CD4-positive, alpha-beta T cell (primary cell): ENCODE results near the gene MS4A4E. TPM values are rescaled to one million over a fixed set of nuclear protein-coding genes. Genes with fewer than 3 reads are reported as not detected.
"Not testable (repeated sequence)": the region's sequence is repeated elsewhere in the genome, so short reads cannot be mapped to it uniquely, and the experiment has no call there.

Source experiments
- ATAC-seq: fragments of 200-7000 bp; cut with Tn5 transposase; one replicate; pipeline ENCODE4 v1.10.0; 2022; ENCODE audit warnings: mild to moderate bottlenecking; ENCODE audit not compliant: poor library complexity
- CTCF ChIA-PET: fragments of 350-600 bp; sonication (Branson Sonifier 250); formaldehyde crosslinking; loops from one replicate; lab custom pipeline; 2021; ENCODE audit warnings: antibody characterized with exemption, inconsistent platforms; lab: Charles Lee
- POLR2A ChIA-PET: fragments of 350-600 bp; sonication (Branson Sonifier 250); formaldehyde crosslinking; loops from one replicate; lab custom pipeline; 2021; ENCODE audit warnings: antibody characterized with exemption, inconsistent platforms; lab: Charles Lee
- DNase-seq, 14 experiments: peaks; one replicate each; pipeline ENCODE4 v3.0.0-alpha.2; 2013 to 2020; ENCODE audit warnings: mixed read lengths in 2 of 14
- H3K27ac ChIP-seq, 2 donors: one replicate each; pipeline versions ENCODE4 v1.5.1 to v1.7.0; 2013; ENCODE audit warnings: low read length in 2 of 2, low read depth in 1 of 2, mild to moderate bottlenecking in 1 of 2
- H3K27me3 ChIP-seq, 2 experiments: 1 replicate in 1 of 2; 2 replicates in 1 of 2; pipeline versions ENCODE4 v1.6.1 to v1.7.0; 2013; ENCODE audit warnings: low read length in 2 of 2, control low read depth in 1 of 2, mild to moderate bottlenecking in 1 of 2, moderate library complexity in 1 of 2; ENCODE audit not compliant: insufficient read depth in 2 of 2, control insufficient read depth in 1 of 2
- H3K36me3 ChIP-seq: one replicate; pipeline ENCODE4 v1.6.1; 2013; ENCODE audit warnings: low read length, control low read depth; ENCODE audit not compliant: insufficient read depth
- H3K4me1 ChIP-seq: one replicate; pipeline ENCODE4 v1.6.1; 2013; ENCODE audit warnings: low read length, control low read depth; ENCODE audit not compliant: insufficient read depth
- H3K4me3 ChIP-seq: one replicate; pipeline ENCODE4 v1.5.1; 2013; ENCODE audit warnings: mild to moderate bottlenecking, low read length, moderate library complexity
- H3K9me3 ChIP-seq, 2 experiments: 1 replicate in 1 of 2; 2 replicates in 1 of 2; pipeline versions ENCODE4 v1.6.1 to v1.7.0; 2013; ENCODE audit warnings: low read length in 2 of 2, mild to moderate bottlenecking in 2 of 2, control low read depth in 1 of 2, moderate library complexity in 1 of 2; ENCODE audit not compliant: control insufficient read depth in 1 of 2, insufficient read depth in 1 of 2
- H3K27ac Mint-ChIP-seq: one replicate; pipeline ENCODE4 v1.8.0; 2020; ENCODE audit warnings: mixed read lengths
- H3K27me3 Mint-ChIP-seq: one replicate; pipeline ENCODE4 v1.8.0; 2021; ENCODE audit warnings: mixed read lengths
- H3K36me3 Mint-ChIP-seq: one replicate; pipeline ENCODE4 v1.8.0; 2021; ENCODE audit warnings: low read depth, mixed read lengths
- H3K4me1 Mint-ChIP-seq: one replicate; pipeline ENCODE4 v1.8.0; 2021; ENCODE audit warnings: low read depth, mixed read lengths
- H3K4me3 Mint-ChIP-seq: one replicate; pipeline ENCODE4 v1.8.0; 2020; ENCODE audit warnings: mild to moderate bottlenecking, mixed read lengths
- H3K9me3 Mint-ChIP-seq: one replicate; pipeline ENCODE4 v1.8.0; 2020; ENCODE audit warnings: mixed read lengths
- intact Hi-C, 2 experiments: fragments of 100-400 bp; cut with DNase I in 1 of 2; cut with micrococcal nuclease in 1 of 2; formaldehyde crosslinking; loops; one replicate each; pipeline versions ENCODE4 v1.15.1 to v1.9.0; 2023 to 2025; cut with DNase I, micrococcal nuclease
- total RNA-seq, 174 experiments: library from RNA in 2 of 174; stranded (reverse) in 2 of 174; gene quantifications; one replicate each; pipeline ENCODE4 v1.2.3 and lab custom pipeline; 2021 to 2026
- TF ChIP-seq, protein P1 (sequence below): fragments of 200-600 bp; IDR thresholded peaks from one replicate; pipeline ENCODE4 v1.8.0; 2022; ENCODE audit warnings: antibody characterized with exemption, mild to moderate bottlenecking

MS4A4E gene
- total RNA-seq, 2 experiments from 2014 or later, result not detected

DNA sequence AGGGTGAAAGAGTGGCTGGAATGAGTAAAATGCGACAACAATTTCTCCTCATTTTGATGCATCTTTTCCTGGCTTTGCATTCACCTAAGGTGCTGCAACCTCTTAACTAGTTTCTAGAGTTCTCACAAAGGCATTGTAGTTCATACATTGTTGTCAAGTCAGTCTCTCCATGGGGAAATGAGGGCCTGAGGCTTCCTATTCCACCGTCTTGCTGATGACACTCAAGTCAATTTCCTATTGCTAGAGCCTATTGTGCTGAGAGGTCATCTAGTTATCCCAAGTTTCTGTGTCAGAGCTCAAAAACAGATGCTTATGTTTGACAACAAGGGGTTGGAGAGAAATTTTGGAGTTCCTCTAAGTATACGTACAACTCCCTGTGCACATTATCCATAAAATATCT lies 48.4 kb downstream of the MS4A4E start:
- Mint-ChIP-seq H3K9me3 (no peaks in the 10 kb centered on the region), H3K36me3 (no peaks in the 10 kb centered on the region), H3K27me3 (peaks cover 10% of the 10 kb centered on the region), H3K4me3 (no peak overlapping the region), H3K27ac (peak overlapping the region; percentile 80), H3K4me1 (peaks cover 26% of the 10 kb centered on the region)
- Histone ChIP-seq H3K4me1 (no peaks in the 10 kb centered on the region), H3K9me3 (no peaks in the 10 kb centered on the region), H3K4me3 (no peak overlapping the region), H3K36me3 (no peaks in the 10 kb centered on the region), H3K27me3 (no peaks in the 10 kb centered on the region), H3K27ac (no peak overlapping the region)
- TF ChIP-seq, protein P1, sequence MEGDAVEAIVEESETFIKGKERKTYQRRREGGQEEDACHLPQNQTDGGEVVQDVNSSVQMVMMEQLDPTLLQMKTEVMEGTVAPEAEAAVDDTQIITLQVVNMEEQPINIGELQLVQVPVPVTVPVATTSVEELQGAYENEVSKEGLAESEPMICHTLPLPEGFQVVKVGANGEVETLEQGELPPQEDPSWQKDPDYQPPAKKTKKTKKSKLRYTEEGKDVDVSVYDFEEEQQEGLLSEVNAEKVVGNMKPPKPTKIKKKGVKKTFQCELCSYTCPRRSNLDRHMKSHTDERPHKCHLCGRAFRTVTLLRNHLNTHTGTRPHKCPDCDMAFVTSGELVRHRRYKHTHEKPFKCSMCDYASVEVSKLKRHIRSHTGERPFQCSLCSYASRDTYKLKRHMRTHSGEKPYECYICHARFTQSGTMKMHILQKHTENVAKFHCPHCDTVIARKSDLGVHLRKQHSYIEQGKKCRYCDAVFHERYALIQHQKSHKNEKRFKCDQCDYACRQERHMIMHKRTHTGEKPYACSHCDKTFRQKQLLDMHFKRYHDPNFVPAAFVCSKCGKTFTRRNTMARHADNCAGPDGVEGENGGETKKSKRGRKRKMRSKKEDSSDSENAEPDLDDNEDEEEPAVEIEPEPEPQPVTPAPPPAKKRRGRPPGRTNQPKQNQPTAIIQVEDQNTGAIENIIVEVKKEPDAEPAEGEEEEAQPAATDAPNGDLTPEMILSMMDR, result no peak
- DNase-seq, result no peak
- intact Hi-C loops, result loop anchor here in 1 of 2 experiments (5.0 kb wide), 2 partner anchors 372 to 442 kb away; no protein-coding TSS in a partner anchor
- POLR2A ChIA-PET, result no interaction called here
- CTCF ChIA-PET, result no interaction called here
- no peak for ATAC-seq

GRCh38 chr11:60193687-60194433 lies 49.1 kb downstream of the MS4A4E start:
- Histone ChIP-seq H3K27me3 (no peaks in the 10 kb centered on the region), H3K27ac (no peak overlapping the region), H3K9me3 (no peaks in the 10 kb centered on the region), H3K4me3 (no peak overlapping the region), H3K4me1 (no peaks in the 10 kb centered on the region), H3K36me3 (no peaks in the 10 kb centered on the region)
- ChIA-PET CTCF (interaction anchor here (0.6 kb wide), 1 partner anchor 21 kb away, joined by 3 read pairs; no protein-coding TSS in a partner anchor), POLR2A (no interaction called here)
- Mint-ChIP-seq H3K36me3 (no peaks in the 10 kb centered on the region), H3K4me1 (peaks cover 26% of the 10 kb centered on the region), H3K4me3 (peak overlapping the region; percentile 3), H3K27ac (peak overlapping the region; percentile 80), H3K27me3 (peaks cover 10% of the 10 kb centered on the region), H3K9me3 (no peaks in the 10 kb centered on the region)
- TF ChIP-seq, protein P1, result peak; percentile 82
- intact Hi-C loops, result loop anchor here (1.0 to 5.0 kb wide), 3 partner anchors 371 to 442 kb away; no protein-coding TSS in a partner anchor
- ATAC-seq (peak; percentile 93), DNase-seq (peak; percentile 3 to 70 (median 42))

DNA sequence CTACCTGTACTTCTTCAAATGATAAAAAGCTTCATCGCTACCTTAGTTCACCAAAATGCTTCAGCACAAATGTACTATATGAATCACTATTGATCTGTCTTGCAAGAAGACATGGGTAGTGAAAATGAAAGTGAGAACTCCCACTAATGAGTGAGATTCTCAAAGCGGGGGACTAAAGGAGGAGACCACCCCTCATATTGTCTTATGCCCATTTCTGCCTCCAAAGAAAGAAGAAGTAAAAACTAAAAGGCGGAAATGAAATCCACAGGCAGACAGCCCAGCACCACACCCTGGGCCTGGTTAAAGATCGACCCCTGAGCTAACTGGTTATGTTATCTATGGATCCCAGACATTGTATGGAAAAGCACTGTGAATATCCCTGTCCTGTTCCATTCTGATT lies 50.4 kb downstream of the MS4A4E start:
- CTCF ChIA-PET, POLR2A ChIA-PET, H3K9me3 Mint-ChIP-seq, H3K4me3 Mint-ChIP-seq, H3K36me3 Mint-ChIP-seq, H3K9me3 ChIP-seq, H3K27ac Mint-ChIP-seq, H3K4me3 ChIP-seq, ATAC-seq, H3K4me1 ChIP-seq, DNase-seq, H3K36me3 ChIP-seq, H3K27me3 ChIP-seq, H3K27ac ChIP-seq: not testable (repeated sequence)
- peaks cover 10% of the 10 kb centered on the region for H3K27me3 Mint-ChIP-seq
- peaks cover 26% of the 10 kb centered on the region for H3K4me1 Mint-ChIP-seq
- intact Hi-C loops, result loop anchor here in 1 of 2 experiments (5.0 kb wide), 2 partner anchors 370 to 440 kb away; no protein-coding TSS in a partner anchor

DNA sequence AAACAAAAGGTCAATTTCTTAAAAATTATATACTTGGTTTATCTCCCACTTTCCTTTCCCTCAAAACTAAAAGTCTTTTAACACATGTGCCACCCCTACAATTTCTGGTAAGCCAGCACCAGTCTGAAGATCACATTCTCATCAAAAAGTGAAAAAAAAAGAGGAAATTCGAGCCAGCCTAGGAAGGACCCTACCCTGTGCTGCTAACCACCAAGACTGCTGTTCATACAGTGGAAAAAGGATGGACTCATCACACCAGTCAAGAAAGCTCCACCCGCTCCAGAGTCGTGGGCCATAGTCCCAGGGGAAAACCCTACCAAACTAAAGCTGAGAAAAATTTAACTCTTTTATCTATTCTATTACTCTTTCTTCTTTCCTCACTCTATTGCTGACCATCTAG lies 54.5 kb downstream of the MS4A4E start:
- H3K4me3 ChIP-seq, H3K27me3 ChIP-seq, POLR2A ChIA-PET, H3K9me3 Mint-ChIP-seq, ATAC-seq, H3K27ac ChIP-seq, H3K4me1 Mint-ChIP-seq, DNase-seq, H3K36me3 Mint-ChIP-seq, H3K36me3 ChIP-seq, H3K4me3 Mint-ChIP-seq, CTCF ChIA-PET, H3K4me1 ChIP-seq, intact Hi-C loops, H3K9me3 ChIP-seq, H3K27me3 Mint-ChIP-seq, H3K27ac Mint-ChIP-seq: not testable (repeated sequence)

GRCh38 chr11:60186128-60186527 lies 56.8 kb downstream of the MS4A4E start:
- H3K36me3 Mint-ChIP-seq, H3K36me3 ChIP-seq, H3K9me3 ChIP-seq, POLR2A ChIA-PET, intact Hi-C loops, H3K27ac ChIP-seq, H3K9me3 Mint-ChIP-seq, H3K27ac Mint-ChIP-seq, H3K27me3 Mint-ChIP-seq, H3K4me3 Mint-ChIP-seq, H3K4me1 ChIP-seq, ATAC-seq, H3K27me3 ChIP-seq, H3K4me1 Mint-ChIP-seq, H3K4me3 ChIP-seq, CTCF ChIA-PET, DNase-seq: not testable (repeated sequence)

DNA sequence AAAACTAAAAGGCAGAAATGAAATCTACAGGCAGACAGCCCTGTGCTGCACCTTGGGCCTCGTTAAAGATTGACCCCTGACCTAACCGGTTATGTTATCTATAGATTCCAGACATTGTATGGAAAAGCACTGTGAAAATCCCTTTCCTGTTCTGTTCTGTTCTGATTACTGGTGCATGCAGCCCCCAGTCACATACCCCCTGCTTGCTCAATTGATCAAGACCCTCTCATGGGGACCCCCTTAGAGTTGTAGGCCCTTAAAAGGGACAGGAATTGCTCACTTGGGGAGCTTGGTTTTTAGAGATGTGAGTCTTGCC lies 57.5 kb downstream of the MS4A4E start:
- POLR2A ChIA-PET, result not testable (repeated sequence)

More for the DNA sequence above, 57.5 kb downstream of the MS4A4E start:
- H3K36me3 Mint-ChIP-seq, H3K4me1 Mint-ChIP-seq, H3K36me3 ChIP-seq, CTCF ChIA-PET, H3K27ac ChIP-seq, ATAC-seq, H3K4me1 ChIP-seq, H3K4me3 ChIP-seq, DNase-seq, H3K27ac Mint-ChIP-seq, H3K27me3 ChIP-seq, intact Hi-C loops, H3K27me3 Mint-ChIP-seq, H3K9me3 Mint-ChIP-seq, H3K9me3 ChIP-seq, H3K4me3 Mint-ChIP-seq: not testable (repeated sequence)
